ENCODE results near the gene CACNB2. TPM values are rescaled to one million over a fixed set of nuclear protein-coding genes. Genes with fewer than 3 reads are reported as not detected.

The CACNB2 gene
- total and polyA plus RNA-seq, 10 of the 15 experiments (the other 5 are each of a cell fraction or from before 2014, with no cell fraction given), result 0.62 to 8.1 (median 1.2) TPM

DNA sequence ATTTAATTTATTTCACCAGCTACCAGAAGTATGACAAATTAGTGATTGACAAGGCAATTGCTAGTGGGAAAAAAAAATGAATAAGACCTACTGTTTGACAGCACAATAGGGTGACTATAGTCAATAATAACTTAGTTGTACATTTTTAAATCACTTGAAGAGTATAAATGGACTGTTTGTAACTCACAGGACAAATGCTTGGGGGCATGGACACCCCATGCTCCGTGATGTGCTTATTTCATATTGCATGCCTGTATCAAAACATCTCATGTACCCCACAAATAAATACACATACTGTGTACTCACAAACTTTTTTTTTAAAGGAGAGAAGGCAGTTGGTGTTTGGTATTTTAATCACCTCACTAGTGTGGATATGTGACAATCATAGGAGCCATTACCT, 181.1 kb downstream of the CACNB2 start:
- WGBS (ENCODE audit: insufficient coverage, insufficient replicate concordance, low lambda C conversion rate, missing lambda C conversion rate), result 0% methylated on average over 1 of the region's 1 CpG
- no TSS peak for BruUV-seq (replicated peaks)
- DNase-seq (ENCODE audit: low read depth, low spot score) (no peak), ATAC-seq (no peak), FAIRE-seq (no peak)
- no peak overlapping the region for H3K9ac ChIP-seq (ENCODE audit: control insufficient read depth, insufficient read depth, low read length)
- no peaks in the 10 kb centered on the region for H3K36me3 ChIP-seq (ENCODE audit: control insufficient read depth in 2 of 2, insufficient read depth in 2 of 2, low read length in 1 of 2)
- no peaks in the 10 kb centered on the region for H3K9me3 ChIP-seq (replicated peaks; ENCODE audit: control insufficient read depth, insufficient read depth, low read length)
- no peak for TF ChIP-seq STAT3 (IDR thresholded peaks at IDR 0.05; ENCODE audit: low read depth, low read length)
- TF ChIP-seq, protein P1, sequence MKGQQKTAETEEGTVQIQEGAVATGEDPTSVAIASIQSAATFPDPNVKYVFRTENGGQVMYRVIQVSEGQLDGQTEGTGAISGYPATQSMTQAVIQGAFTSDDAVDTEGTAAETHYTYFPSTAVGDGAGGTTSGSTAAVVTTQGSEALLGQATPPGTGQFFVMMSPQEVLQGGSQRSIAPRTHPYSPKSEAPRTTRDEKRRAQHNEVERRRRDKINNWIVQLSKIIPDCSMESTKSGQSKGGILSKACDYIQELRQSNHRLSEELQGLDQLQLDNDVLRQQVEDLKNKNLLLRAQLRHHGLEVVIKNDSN (IDR thresholded peaks at IDR 0.05; ENCODE audit: borderline replicate concordance, extremely low read length, insufficient read depth, low read depth, low read length), result no peak
- no peak for TF ChIP-seq JUND (IDR thresholded peaks at IDR 0.05; ENCODE audit: low read depth, low read length)
- no peak for TF ChIP-seq ASH2L (IDR thresholded peaks at IDR 0.05; ENCODE audit: borderline replicate concordance, low read depth)
- no peak for TF ChIP-seq HDAC6 (IDR thresholded peaks at IDR 0.05; ENCODE audit: unreplicated experiment)
- TF ChIP-seq IKZF1 (conservative IDR thresholded peaks at IDR 0.05), result no peak
- no peak for TF ChIP-seq KLF5 (IDR thresholded peaks at IDR 0.05; ENCODE audit: partially characterized antibody)
- no peak for TF ChIP-seq SREBF2 (IDR thresholded peaks at IDR 0.05; ENCODE audit: low read length)
- TF ChIP-seq, protein P2, sequence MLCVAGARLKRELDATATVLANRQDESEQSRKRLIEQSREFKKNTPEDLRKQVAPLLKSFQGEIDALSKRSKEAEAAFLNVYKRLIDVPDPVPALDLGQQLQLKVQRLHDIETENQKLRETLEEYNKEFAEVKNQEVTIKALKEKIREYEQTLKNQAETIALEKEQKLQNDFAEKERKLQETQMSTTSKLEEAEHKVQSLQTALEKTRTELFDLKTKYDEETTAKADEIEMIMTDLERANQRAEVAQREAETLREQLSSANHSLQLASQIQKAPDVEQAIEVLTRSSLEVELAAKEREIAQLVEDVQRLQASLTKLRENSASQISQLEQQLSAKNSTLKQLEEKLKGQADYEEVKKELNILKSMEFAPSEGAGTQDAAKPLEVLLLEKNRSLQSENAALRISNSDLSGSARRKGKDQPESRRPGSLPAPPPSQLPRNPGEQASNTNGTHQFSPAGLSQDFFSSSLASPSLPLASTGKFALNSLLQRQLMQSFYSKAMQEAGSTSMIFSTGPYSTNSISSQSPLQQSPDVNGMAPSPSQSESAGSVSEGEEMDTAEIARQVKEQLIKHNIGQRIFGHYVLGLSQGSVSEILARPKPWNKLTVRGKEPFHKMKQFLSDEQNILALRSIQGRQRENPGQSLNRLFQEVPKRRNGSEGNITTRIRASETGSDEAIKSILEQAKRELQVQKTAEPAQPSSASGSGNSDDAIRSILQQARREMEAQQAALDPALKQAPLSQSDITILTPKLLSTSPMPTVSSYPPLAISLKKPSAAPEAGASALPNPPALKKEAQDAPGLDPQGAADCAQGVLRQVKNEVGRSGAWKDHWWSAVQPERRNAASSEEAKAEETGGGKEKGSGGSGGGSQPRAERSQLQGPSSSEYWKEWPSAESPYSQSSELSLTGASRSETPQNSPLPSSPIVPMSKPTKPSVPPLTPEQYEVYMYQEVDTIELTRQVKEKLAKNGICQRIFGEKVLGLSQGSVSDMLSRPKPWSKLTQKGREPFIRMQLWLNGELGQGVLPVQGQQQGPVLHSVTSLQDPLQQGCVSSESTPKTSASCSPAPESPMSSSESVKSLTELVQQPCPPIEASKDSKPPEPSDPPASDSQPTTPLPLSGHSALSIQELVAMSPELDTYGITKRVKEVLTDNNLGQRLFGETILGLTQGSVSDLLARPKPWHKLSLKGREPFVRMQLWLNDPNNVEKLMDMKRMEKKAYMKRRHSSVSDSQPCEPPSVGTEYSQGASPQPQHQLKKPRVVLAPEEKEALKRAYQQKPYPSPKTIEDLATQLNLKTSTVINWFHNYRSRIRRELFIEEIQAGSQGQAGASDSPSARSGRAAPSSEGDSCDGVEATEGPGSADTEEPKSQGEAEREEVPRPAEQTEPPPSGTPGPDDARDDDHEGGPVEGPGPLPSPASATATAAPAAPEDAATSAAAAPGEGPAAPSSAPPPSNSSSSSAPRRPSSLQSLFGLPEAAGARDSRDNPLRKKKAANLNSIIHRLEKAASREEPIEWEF (IDR thresholded peaks at IDR 0.05; ENCODE audit: insufficient replicate concordance, low read depth, low read length), result no peak
- TF ChIP-seq ETV6 (conservative IDR thresholded peaks at IDR 0.05 in 1 of 2, IDR thresholded peaks at IDR 0.05 in 1 of 2; ENCODE audit: borderline replicate concordance in 1 of 2, low read depth in 1 of 2), result no peak
- no peak for TF ChIP-seq IRF4 (IDR thresholded peaks at IDR 0.05; ENCODE audit: low read depth, low read length)
- TF ChIP-seq, protein P3, sequence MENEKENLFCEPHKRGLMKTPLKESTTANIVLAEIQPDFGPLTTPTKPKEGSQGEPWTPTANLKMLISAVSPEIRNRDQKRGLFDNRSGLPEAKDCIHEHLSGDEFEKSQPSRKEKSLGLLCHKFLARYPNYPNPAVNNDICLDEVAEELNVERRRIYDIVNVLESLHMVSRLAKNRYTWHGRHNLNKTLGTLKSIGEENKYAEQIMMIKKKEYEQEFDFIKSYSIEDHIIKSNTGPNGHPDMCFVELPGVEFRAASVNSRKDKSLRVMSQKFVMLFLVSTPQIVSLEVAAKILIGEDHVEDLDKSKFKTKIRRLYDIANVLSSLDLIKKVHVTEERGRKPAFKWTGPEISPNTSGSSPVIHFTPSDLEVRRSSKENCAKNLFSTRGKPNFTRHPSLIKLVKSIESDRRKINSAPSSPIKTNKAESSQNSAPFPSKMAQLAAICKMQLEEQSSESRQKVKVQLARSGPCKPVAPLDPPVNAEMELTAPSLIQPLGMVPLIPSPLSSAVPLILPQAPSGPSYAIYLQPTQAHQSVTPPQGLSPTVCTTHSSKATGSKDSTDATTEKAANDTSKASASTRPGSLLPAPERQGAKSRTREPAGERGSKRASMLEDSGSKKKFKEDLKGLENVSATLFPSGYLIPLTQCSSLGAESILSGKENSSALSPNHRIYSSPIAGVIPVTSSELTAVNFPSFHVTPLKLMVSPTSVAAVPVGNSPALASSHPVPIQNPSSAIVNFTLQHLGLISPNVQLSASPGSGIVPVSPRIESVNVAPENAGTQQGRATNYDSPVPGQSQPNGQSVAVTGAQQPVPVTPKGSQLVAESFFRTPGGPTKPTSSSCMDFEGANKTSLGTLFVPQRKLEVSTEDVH (IDR thresholded peaks at IDR 0.05; ENCODE audit: low read depth, partially characterized antibody), result no peak
- ChIA-PET CTCF (interaction anchor here (1.1 to 6.3 kb wide), 2 partner anchors 8 to 345 kb away, joined by 4 to 28 read pairs; no protein-coding TSS in a partner anchor), SMC1A (ENCODE audit: uncharacterized antibody, unreplicated experiment) (interaction anchor here (2.0 to 4.0 kb wide), 2 partner anchors 33 to 151 kb away, joined by 5 to 20 read pairs; no protein-coding TSS in a partner anchor), POLR2A (interaction anchor here (0.6 kb wide), 1 partner anchor 80 kb away, joined by 3 read pairs; no protein-coding TSS in a partner anchor), RAD21 (ENCODE audit: unreplicated experiment) (no interaction called here)
- H4K20me1 ChIP-seq (ENCODE audit: control insufficient read depth, insufficient read depth), result no peaks in the 10 kb centered on the region
- no peaks in the 10 kb centered on the region for H3K27me3 ChIP-seq (replicated peaks in 1 of 2; ENCODE audit: control insufficient read depth in 2 of 2, insufficient read depth in 2 of 2, low read length in 1 of 2)
- no peak overlapping the region for H3K4me3 ChIP-seq
- no peaks in the 10 kb centered on the region for H3K79me2 ChIP-seq (ENCODE audit: control insufficient read depth, insufficient read depth, low read length)
- intact Hi-C loops (cut with micrococcal nuclease; ENCODE audit: unreplicated experiment) (loop anchor here (5.0 kb wide), 1 partner anchor 151 kb away; no protein-coding TSS in a partner anchor), in situ Hi-C loops (cut with MboI) (no loop called here)
- no peak overlapping the region for H3K27ac ChIP-seq (ENCODE audit: control insufficient read depth, insufficient read depth)
- H2AFZ ChIP-seq (ENCODE audit: control insufficient read depth, low read depth, low read length), result no peak overlapping the region
- no peaks in the 10 kb centered on the region for H3K4me1 ChIP-seq (ENCODE audit: control insufficient read depth, insufficient read depth, low read length)
- H3K4me2 ChIP-seq (ENCODE audit: control insufficient read depth, insufficient read depth), result no peak overlapping the region

Measured in GM12878 (cell line).